Measurements from ENCODE around the gene BTBD9.

BTBD9 gene

DNA sequence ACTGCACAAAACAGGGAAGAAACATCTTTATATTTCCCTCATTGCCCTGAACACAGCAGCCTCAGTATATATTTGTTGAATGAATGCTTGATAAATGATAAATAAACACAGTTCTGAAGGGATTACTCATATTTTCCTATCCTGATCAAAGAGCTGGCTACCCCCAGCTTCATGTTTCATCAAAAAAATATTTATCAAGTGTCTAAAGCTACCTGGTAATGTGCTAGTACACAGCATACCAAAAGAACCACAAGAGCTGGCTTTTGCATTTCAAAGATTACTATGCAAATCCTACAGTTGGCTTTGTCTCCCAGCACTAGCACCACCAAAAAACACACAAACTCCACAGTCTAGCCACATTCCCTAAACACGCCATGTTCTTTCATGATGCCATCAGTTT is 130.0 kb downstream of the BTBD9 start:
- TF ChIP-seq, protein P1, sequence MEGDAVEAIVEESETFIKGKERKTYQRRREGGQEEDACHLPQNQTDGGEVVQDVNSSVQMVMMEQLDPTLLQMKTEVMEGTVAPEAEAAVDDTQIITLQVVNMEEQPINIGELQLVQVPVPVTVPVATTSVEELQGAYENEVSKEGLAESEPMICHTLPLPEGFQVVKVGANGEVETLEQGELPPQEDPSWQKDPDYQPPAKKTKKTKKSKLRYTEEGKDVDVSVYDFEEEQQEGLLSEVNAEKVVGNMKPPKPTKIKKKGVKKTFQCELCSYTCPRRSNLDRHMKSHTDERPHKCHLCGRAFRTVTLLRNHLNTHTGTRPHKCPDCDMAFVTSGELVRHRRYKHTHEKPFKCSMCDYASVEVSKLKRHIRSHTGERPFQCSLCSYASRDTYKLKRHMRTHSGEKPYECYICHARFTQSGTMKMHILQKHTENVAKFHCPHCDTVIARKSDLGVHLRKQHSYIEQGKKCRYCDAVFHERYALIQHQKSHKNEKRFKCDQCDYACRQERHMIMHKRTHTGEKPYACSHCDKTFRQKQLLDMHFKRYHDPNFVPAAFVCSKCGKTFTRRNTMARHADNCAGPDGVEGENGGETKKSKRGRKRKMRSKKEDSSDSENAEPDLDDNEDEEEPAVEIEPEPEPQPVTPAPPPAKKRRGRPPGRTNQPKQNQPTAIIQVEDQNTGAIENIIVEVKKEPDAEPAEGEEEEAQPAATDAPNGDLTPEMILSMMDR (IDR thresholded peaks at IDR 0.05; ENCODE audit: low read depth, low read length) = no peak
- no peaks in the 10 kb centered on the region for H3K9me3 ChIP-seq (ENCODE audit: severe bottlenecking)
- no peak overlapping the region for H3K27ac ChIP-seq
- DNase-seq = no peak
- H3K4me3 ChIP-seq (ENCODE audit: low read depth, low read length) = no peak overlapping the region
- no peaks in the 10 kb centered on the region for H3K36me3 ChIP-seq
- H3K27me3 ChIP-seq (ENCODE audit: insufficient read depth, low read depth, severe bottlenecking) = no peaks in the 10 kb centered on the region

DNA sequence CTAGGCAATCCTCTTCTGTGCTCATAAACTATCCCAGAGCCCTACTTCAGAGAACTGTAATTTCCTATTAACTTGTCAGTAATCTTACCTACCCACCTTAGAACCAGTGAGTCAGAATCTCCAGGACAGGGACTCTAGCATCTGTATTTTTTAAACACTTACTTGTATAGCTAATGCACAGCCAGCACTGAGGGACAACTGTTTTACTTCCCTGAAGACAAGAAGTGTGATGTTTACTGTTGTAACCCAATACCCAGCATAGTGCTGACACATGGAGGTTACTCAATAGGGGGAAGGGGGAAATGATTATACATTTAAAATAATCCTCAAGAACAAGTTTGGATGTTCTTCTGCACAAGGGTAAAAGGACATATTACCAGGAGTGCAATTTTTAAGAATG is 130.8 kb downstream of the BTBD9 start:
- no peaks in the 10 kb centered on the region for H3K27me3 ChIP-seq (ENCODE audit: insufficient read depth, low read depth, severe bottlenecking)
- no peak overlapping the region for H3K27ac ChIP-seq
- DNase-seq = no peak
- H3K4me3 ChIP-seq (ENCODE audit: low read depth, low read length) = no peak overlapping the region
- H3K9me3 ChIP-seq (ENCODE audit: severe bottlenecking) = no peaks in the 10 kb centered on the region
- no peaks in the 10 kb centered on the region for H3K36me3 ChIP-seq
- TF ChIP-seq, protein P1 (IDR thresholded peaks at IDR 0.05; ENCODE audit: low read depth, low read length) = no peak

DNA sequence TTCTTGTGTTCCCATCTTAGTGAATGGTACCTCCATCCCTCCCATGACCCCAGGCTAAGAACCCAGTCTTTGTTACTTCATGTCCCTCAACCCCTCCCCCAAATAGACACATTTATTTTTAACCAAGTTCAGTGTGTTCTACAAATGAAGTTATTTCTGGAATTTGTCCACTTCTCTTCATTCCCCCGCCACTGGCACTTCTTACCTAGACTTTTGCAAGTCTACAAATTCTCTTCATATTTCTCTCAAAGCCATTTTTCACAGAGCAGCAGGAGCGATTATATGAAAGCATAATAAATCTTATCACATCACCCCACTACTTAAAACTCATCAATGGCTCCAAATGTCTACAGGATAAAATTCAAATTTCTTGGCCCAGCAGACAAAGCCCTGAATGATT is 131.4 kb downstream of the BTBD9 start:
- TF ChIP-seq, protein P1 (IDR thresholded peaks at IDR 0.05; ENCODE audit: low read depth, low read length) = no peak
- H3K36me3 ChIP-seq = no peaks in the 10 kb centered on the region
- H3K9me3 ChIP-seq (ENCODE audit: severe bottlenecking) = no peaks in the 10 kb centered on the region
- no peaks in the 10 kb centered on the region for H3K27me3 ChIP-seq (ENCODE audit: insufficient read depth, low read depth, severe bottlenecking)
- H3K4me3 ChIP-seq (ENCODE audit: low read depth, low read length) = no peak overlapping the region
- H3K27ac ChIP-seq = no peak overlapping the region
- DNase-seq = no peak

DNA sequence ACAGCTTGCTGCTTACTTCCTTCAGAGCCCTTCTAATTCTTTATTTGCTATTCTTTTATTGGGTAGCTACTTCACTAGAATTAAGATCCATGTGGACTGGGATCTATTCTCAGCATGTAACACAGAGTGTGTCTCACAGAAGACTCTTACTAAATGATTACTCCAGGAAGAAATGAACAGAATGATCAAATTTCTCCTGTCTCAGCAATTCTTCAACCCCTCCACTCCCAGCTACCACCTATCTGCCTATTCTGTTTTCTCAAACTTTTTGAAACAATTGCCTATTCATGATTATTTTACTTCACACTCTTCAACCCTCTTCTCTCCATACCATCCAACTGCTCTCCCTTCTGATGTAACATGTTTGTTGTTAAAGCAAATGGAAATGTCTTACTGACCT is 132.6 kb downstream of the BTBD9 start:
- no peaks in the 10 kb centered on the region for H3K9me3 ChIP-seq (ENCODE audit: severe bottlenecking)
- no peaks in the 10 kb centered on the region; the same call in 1 of the 2 replicates for H3K36me3 ChIP-seq
- H3K27me3 ChIP-seq (ENCODE audit: insufficient read depth, low read depth, severe bottlenecking) = no peaks in the 10 kb centered on the region
- no peak for DNase-seq
- TF ChIP-seq, protein P1 (IDR thresholded peaks at IDR 0.05; ENCODE audit: low read depth, low read length) = no peak
- no peak overlapping the region for H3K4me3 ChIP-seq (ENCODE audit: low read depth, low read length)
- no peak overlapping the region for H3K27ac ChIP-seq

DNA sequence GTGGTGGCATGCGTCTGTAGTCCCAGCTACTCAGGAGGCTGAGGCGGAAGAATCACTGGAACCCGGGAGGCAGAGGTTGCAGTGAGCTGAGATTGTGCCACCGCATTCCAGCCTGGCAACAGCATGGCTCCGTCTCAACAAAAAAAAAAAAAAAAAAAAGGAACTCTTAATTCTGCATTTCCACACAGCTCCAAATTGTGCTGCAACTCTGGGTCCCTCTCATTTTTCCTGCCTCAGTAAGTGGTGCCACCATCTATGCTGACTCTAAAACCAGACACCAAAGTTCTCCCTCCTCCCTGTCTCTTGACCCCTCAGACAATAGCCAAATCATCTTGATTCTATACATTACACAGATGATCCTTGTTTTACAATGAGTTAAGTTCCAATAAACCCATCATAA is 133.9 kb downstream of the BTBD9 start:
- Histone ChIP-seq H3K27me3 (ENCODE audit: insufficient read depth, low read depth, severe bottlenecking) (no peaks in the 10 kb centered on the region), H3K9me3 (ENCODE audit: severe bottlenecking) (no peaks in the 10 kb centered on the region), H3K4me3 (ENCODE audit: low read depth, low read length) (no peak overlapping the region), H3K36me3 (no peaks in the 10 kb centered on the region; the same call in 1 of the 2 replicates), H3K27ac (no peak overlapping the region)
- TF ChIP-seq, protein P1 (IDR thresholded peaks at IDR 0.05; ENCODE audit: low read depth, low read length) = no peak
- DNase-seq = no peak

DNA sequence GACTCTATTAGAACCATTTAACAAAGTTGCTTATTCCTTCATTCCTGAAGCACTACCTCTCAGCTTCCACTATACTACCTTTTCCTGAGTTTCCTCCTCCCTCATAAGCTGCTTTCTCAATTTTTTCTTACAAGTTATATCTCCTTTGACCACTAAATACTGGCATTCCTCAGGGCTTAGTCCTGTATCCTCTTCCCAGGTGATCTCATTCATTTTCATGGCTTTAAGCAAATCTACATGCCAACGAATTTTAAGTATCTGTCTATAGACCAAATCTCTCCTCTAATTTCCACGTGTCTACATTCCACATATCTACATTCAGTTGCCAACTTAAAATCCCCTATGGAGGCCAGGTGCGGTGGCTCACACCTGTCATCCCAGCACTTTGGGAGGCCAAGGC is 134.7 kb downstream of the BTBD9 start:
- TF ChIP-seq, protein P1 (IDR thresholded peaks at IDR 0.05; ENCODE audit: low read depth, low read length) = no peak
- Histone ChIP-seq H3K27ac (no peak overlapping the region), H3K36me3 (no peaks in the 10 kb centered on the region; the same call in 1 of the 2 replicates), H3K27me3 (ENCODE audit: insufficient read depth, low read depth, severe bottlenecking) (no peaks in the 10 kb centered on the region), H3K9me3 (ENCODE audit: severe bottlenecking) (no peaks in the 10 kb centered on the region), H3K4me3 (ENCODE audit: low read depth, low read length) (no peak overlapping the region)
- no peak for DNase-seq

All from WERI-Rb-1 (cell line).